A673 (cell line): ENCODE data around the gene WDR45B. TPM values are rescaled to one million over a fixed set of nuclear protein-coding genes. Genes with fewer than 3 reads are reported as not detected.

Source experiments
- BruUV-seq: library from RNA; stranded (reverse); fragments of 400-500 nt; replicated peaks from 2 replicates; lab custom pipeline; 2021; lab: Mats Ljungman, UMichigan
- CTCF ChIA-PET: fragments of 300-600 bp; sonication (Branson Sonifier 250); formaldehyde crosslinking; loops from one replicate; lab custom pipeline; 2022; ENCODE audit warnings: antibody characterized with exemption; lab: Charles Lee
- POLR2A ChIA-PET: fragments of 300-600 bp; sonication (Branson Sonifier 250); formaldehyde crosslinking; loops from one replicate; lab custom pipeline; 2022; ENCODE audit warnings: antibody characterized with exemption; ENCODE audit not compliant: low non-redundant PET; lab: Charles Lee
- DNase-seq: peaks from one replicate; pipeline ENCODE4 v3.0.0-alpha.2; 2015; ENCODE audit warnings: low spot score
- H3K27ac ChIP-seq: fragments of 200-600 bp; sonication (generic); 2 replicates; pipeline ENCODE4 v1.5.1; 2016; ENCODE audit warnings: mixed run types, low read depth, mild to moderate bottlenecking, mixed read lengths, antibody characterized with exemption, low read length; ENCODE audit not compliant: poor library complexity, severe bottlenecking
- H3K27me3 ChIP-seq: fragments of 200-600 bp; sonication (generic); replicated peaks from 2 replicates; pipeline ENCODE4 v1.6.1; 2017; ENCODE audit warnings: mixed run types, low read depth, mild to moderate bottlenecking, mixed read lengths, antibody characterized with exemption, low read length; ENCODE audit not compliant: insufficient read depth, poor library complexity
- H3K36me3 ChIP-seq: fragments of 200-600 bp; sonication (generic); 2 replicates; pipeline ENCODE4 v1.6.1; 2016; ENCODE audit warnings: mixed run types, mild to moderate bottlenecking, mixed read lengths, antibody characterized with exemption, low read length; ENCODE audit not compliant: insufficient read depth, poor library complexity, severe bottlenecking
- H3K4me1 ChIP-seq: fragments of 200-600 bp; sonication (generic); 2 replicates; pipeline ENCODE4 v1.6.1; 2017; ENCODE audit warnings: mixed run types, mild to moderate bottlenecking, mixed read lengths, antibody characterized with exemption, low read length; ENCODE audit not compliant: insufficient read depth, poor library complexity, severe bottlenecking
- H3K4me3 ChIP-seq: fragments of 200-600 bp; sonication (generic); 2 replicates; pipeline ENCODE4 v1.5.1; 2016; ENCODE audit warnings: low read depth, mixed run types, mild to moderate bottlenecking, mixed read lengths, low read length; ENCODE audit not compliant: poor library complexity, severe bottlenecking
- H3K9me3 ChIP-seq: fragments of 200-600 bp; sonication (generic); 2 replicates; pipeline ENCODE4 v1.6.1; 2016; ENCODE audit warnings: mixed run types, low read depth, mild to moderate bottlenecking, mixed read lengths, antibody characterized with exemption, low read length; ENCODE audit not compliant: poor library complexity, severe bottlenecking
- EZH2 ChIP-seq: fragments of 200-600 bp; sonication (generic); IDR thresholded peaks from 2 replicates; pipeline ENCODE4 v1.6.1; 2017; ENCODE audit warnings: borderline replicate concordance, low read depth, mild to moderate bottlenecking, mixed read lengths, antibody characterized with exemption, low read length; ENCODE audit not compliant: poor library complexity, severe bottlenecking
- intact Hi-C: fragments of 100-400 bp; cut with micrococcal nuclease; formaldehyde crosslinking; loops from one replicate; pipeline ENCODE4 v1.10.0; 2022; ENCODE audit not compliant: unreplicated experiment
- total RNA-seq: library from RNA; stranded (reverse); gene quantifications from 2 replicates; pipeline ENCODE4 v1.2.3, GENCODE V29; 2021
- TF ChIP-seq, protein P1 (sequence below): fragments of 300-800, 200-600 bp; sonication (generic); conservative IDR thresholded peaks from 2 replicates; pipeline ENCODE4 v1.5.1; 2017; ENCODE audit warnings: low read depth, mild to moderate bottlenecking, antibody characterized with exemption, low read length, moderate library complexity, mixed read lengths

Gene WDR45B
- total RNA-seq, 1 experiment from 2014 or later = 73.0 TPM

DNA sequence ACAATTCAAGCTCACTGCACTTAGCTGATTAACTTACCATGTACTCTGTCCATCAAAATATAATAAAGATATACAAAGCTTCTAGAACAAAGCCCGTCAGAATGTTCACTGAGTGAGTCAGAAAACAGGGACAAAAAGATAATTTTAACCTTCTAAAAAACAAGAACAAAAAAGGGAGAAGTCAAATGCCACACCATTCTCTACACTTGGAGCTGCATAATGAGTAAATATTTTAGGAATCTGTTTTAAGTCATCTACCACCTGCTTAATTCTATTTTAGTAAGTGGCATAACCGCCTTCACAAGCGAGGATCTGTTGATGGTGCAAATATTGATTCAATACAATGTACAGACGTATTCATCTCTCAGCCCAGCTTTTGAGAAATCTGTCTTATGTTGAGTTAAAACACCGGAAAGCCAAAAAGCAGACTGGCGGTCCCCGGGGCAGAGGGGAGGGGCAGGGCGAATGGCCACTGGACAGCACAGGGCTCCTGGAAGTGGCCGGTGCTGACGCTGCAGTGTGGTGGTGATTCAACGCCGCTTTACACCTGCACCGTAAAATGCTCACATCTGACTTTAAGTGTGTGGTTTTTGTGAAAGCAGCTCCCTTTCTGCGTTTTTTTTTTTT is 30.1 kb upstream of the WDR45B start:
- Histone ChIP-seq H3K9me3 (peaks cover 11% of the 10 kb centered on the region), H3K36me3 (no peaks in the 10 kb centered on the region), H3K4me3 (no peak overlapping the region), H3K27me3 (no peaks in the 10 kb centered on the region), H3K27ac (no peak overlapping the region), H3K4me1 (no peaks in the 10 kb centered on the region)
- TF ChIP-seq, protein P1, sequence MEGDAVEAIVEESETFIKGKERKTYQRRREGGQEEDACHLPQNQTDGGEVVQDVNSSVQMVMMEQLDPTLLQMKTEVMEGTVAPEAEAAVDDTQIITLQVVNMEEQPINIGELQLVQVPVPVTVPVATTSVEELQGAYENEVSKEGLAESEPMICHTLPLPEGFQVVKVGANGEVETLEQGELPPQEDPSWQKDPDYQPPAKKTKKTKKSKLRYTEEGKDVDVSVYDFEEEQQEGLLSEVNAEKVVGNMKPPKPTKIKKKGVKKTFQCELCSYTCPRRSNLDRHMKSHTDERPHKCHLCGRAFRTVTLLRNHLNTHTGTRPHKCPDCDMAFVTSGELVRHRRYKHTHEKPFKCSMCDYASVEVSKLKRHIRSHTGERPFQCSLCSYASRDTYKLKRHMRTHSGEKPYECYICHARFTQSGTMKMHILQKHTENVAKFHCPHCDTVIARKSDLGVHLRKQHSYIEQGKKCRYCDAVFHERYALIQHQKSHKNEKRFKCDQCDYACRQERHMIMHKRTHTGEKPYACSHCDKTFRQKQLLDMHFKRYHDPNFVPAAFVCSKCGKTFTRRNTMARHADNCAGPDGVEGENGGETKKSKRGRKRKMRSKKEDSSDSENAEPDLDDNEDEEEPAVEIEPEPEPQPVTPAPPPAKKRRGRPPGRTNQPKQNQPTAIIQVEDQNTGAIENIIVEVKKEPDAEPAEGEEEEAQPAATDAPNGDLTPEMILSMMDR = no peak
- TF ChIP-seq EZH2 = no peak
- intact Hi-C loops = no loop called here
- POLR2A ChIA-PET = interaction anchor here (0.6 to 0.7 kb wide), 2 partner anchors 20 to 46 kb away, joined by 9 to 13 read pairs; partner anchors contain the start of gene RAB40B
- DNase-seq = no peak
- CTCF ChIA-PET = no interaction called here
- BruUV-seq = no TSS peak

- no peak for TF ChIP-seq EZH2
- TF ChIP-seq, protein P1 = no peak
- Histone ChIP-seq H3K4me1 (no peaks in the 10 kb centered on the region), H3K27me3 (no peaks in the 10 kb centered on the region), H3K36me3 (no peaks in the 10 kb centered on the region), H3K9me3 (peaks cover 11% of the 10 kb centered on the region), H3K27ac (no peak overlapping the region), H3K4me3 (no peak overlapping the region)
- intact Hi-C loops = no loop called here
- POLR2A ChIA-PET = no interaction called here
- BruUV-seq = no TSS peak
- DNase-seq = no peak
- CTCF ChIA-PET = no interaction called here
Observed at GRCh38 chr17:82677353-82677925, 29.2 kb upstream of the WDR45B start.

DNA sequence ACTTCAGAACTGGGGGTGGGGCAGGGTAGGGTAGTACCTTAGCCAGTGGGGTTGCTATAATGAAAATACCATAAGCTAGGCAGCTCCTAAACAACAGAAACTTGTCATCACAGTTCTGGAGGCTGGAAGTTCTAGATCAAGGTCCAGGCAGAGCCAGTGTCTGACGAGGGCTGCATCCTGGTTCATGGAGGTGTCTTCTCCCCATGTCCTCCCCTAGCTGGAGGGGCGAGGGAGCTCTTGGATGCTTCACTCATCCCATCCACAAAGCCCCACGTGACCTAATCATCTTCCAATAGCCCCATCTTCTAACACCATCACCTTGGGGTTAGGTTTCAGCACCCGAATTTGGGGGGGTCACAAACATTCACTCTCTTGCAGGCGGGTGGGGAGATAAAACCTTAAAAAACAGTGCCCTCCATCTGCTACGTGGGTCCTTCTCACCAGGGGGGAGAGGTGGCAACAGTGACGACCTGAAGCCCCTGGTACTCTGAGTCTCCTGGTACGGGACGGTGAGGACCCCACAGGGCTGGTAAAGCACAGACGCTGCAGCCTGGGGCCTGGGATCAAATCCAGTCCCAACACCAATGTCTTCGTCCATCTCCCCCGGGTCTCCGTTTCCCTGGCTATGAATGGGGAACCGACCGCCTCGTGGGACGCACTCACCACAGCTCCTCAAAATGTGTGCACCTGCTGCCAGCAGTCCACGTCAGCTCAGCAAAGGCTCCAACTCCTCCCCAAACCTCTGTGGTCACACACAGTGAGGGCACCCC is 27.4 kb upstream of the WDR45B start:
- BruUV-seq = no TSS peak

More for the DNA sequence above, 27.4 kb upstream of the WDR45B start:
- Histone ChIP-seq H3K27me3 (no peaks in the 10 kb centered on the region), H3K4me1 (no peaks in the 10 kb centered on the region), H3K9me3 (no peaks in the 10 kb centered on the region), H3K4me3 (no peak overlapping the region), H3K27ac (no peak overlapping the region), H3K36me3 (no peaks in the 10 kb centered on the region)
- ChIA-PET POLR2A (no interaction called here), CTCF (no interaction called here)
- intact Hi-C loops = no loop called here
- TF ChIP-seq, protein P1 = no peak
- TF ChIP-seq EZH2 = no peak
- no peak for DNase-seq
